PC-3 (cell line): ENCODE results near the gene SMYD3.

Experiments
- CTCF ChIP-seq: fragments of 300-600 bp; sonication (generic); conservative IDR thresholded peaks from 2 replicates; pipeline ENCODE4 v1.5.1; 2017; ENCODE audit warnings: antibody characterized with exemption, low read depth, mild to moderate bottlenecking, low read length
- EZH2phosphoT487 ChIP-seq: fragments of 300-600 bp; sonication (generic); IDR thresholded peaks from 2 replicates; pipeline ENCODE4 v1.6.1; 2018; ENCODE audit warnings: mild to moderate bottlenecking, antibody characterized with exemption, low read length, borderline replicate concordance

GRCh38 chr1:245760301-245760700 is 746.8 kb downstream of the SMYD3 start:
- TF ChIP-seq EZH2phosphoT487 = no peak
- TF ChIP-seq CTCF = no peak
